Skeletal muscle satellite cell (primary cell): Measurements from ENCODE around the gene IFNL3.
"Not testable (repeated sequence)": the region's sequence is repeated elsewhere in the genome, so short reads cannot be mapped to it uniquely, and the experiment has no call there.

Experiments used
- H3K27me3 ChIP-seq: 2 replicates; pipeline ENCODE4 v1.7.0; 2013; ENCODE audit warnings: low read length; ENCODE audit not compliant: control insufficient read depth, insufficient read depth
- H3K36me3 ChIP-seq: 2 replicates; pipeline ENCODE4 v1.7.0; 2013; ENCODE audit warnings: mild to moderate bottlenecking, control low read depth, low read length; ENCODE audit not compliant: insufficient read depth
- H3K4me1 ChIP-seq: 2 replicates; pipeline ENCODE4 v1.7.0; 2013; ENCODE audit warnings: low read length; ENCODE audit not compliant: control insufficient read depth, insufficient read depth
- H3K4me2 ChIP-seq: 2 replicates; pipeline ENCODE4 v1.7.0; 2013; ENCODE audit warnings: mild to moderate bottlenecking, low read length
- H3K4me3 ChIP-seq: 2 replicates; pipeline ENCODE4 v1.7.0; 2013; ENCODE audit warnings: low read length
- H3K9ac ChIP-seq: 2 replicates; pipeline ENCODE4 v1.7.0; 2013; ENCODE audit warnings: mild to moderate bottlenecking, low read depth, low read length, moderate library complexity
- H3K9me3 ChIP-seq: replicated peaks from 2 replicates; pipeline ENCODE4 v1.7.0; 2013; ENCODE audit warnings: mild to moderate bottlenecking, control low read depth, low read length

Gene IFNL3

GRCh38 chr19:39268085-39268484 lies 23.3 kb upstream of the IFNL3 start, which contains the start of gene IFNL2:
Gene IFNL2 (plus strand): TSS chr19:39268396. CDS start chr19:39268569, 173 bp downstream.
- H3K27me3 ChIP-seq, result peaks cover 44% of the 10 kb centered on the region
- H3K4me2 ChIP-seq, H3K4me1 ChIP-seq, H3K9ac ChIP-seq, H3K9me3 ChIP-seq, H3K36me3 ChIP-seq, H3K4me3 ChIP-seq: not testable (repeated sequence)

DNA sequence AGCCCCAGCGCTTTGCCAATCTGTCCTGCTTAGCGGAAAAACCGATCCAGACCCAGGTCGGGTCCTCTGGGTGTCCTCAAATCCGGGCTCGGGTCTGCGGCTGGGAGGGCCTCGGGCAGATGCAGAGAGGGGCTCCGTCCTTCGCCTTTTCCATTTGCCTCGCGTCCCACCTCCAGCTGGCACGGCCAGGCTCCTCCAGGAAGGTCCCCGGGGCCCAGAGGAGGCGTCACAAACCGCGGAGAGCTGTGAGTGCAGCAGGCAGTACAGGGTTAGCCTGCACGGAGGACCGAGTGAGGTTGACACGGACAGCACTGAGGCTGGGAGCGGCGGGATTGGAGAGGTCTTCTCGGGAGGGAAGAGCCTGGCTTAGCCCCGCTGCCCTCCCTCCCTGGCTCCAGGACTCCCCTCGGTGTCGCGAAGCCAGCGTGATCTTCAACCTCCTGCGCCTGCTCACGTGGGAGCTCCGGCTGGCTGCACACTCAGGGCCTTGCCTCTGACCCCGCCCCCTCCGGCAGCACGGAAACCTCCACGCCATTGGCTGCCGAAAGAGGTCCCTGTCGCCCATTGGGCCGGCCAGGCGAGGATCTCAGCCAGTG lies 20.6 kb upstream of the IFNL3 start:
- H3K4me3 ChIP-seq, result no peak overlapping the region
- peak overlapping the region; percentile 15 for H3K4me2 ChIP-seq
- no peak overlapping the region for H3K9ac ChIP-seq
- peaks cover 9% of the 10 kb centered on the region for H3K4me1 ChIP-seq
- no peaks in the 10 kb centered on the region for H3K36me3 ChIP-seq
- H3K9me3 ChIP-seq, result no peaks in the 10 kb centered on the region
- peaks cover 56% of the 10 kb centered on the region for H3K27me3 ChIP-seq

GRCh38 chr19:39264306-39265290 lies 19.8 kb upstream of the IFNL3 start:
- H3K4me1 ChIP-seq, result peaks cover 9% of the 10 kb centered on the region
- no peak overlapping the region for H3K4me3 ChIP-seq
- no peaks in the 10 kb centered on the region for H3K36me3 ChIP-seq
- peak overlapping the region; percentile 15 for H3K4me2 ChIP-seq
- H3K9ac ChIP-seq, result no peak overlapping the region
- no peaks in the 10 kb centered on the region for H3K9me3 ChIP-seq
- peaks cover 56% of the 10 kb centered on the region for H3K27me3 ChIP-seq

DNA sequence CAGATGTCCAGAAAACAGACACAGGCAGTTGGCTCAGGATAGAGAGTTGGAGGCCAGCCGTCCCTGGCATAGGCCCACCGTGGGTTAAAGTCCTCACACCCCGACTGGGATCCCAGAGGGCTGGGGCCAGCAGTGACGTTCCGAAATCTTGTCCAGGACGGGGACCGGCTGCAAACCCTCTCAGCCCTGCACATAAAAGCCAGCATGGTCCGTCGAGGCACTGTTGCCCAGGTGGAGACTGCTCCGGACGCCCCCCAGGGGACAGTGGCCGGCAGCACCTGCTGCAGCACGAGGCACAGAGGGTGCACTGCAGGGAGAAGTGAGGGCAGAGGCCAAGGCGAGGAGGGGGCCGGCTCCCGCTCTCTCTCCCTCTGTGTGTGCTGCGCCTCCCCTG lies 19.1 kb upstream of the IFNL3 start:
- H3K27me3 ChIP-seq, result peaks cover 56% of the 10 kb centered on the region
- no peak overlapping the region for H3K4me3 ChIP-seq
- peaks cover 9% of the 10 kb centered on the region for H3K4me1 ChIP-seq
- H3K4me2 ChIP-seq, result no peak overlapping the region
- H3K9ac ChIP-seq, result no peak overlapping the region
- H3K36me3 ChIP-seq, result no peaks in the 10 kb centered on the region
- H3K9me3 ChIP-seq, result no peaks in the 10 kb centered on the region

DNA sequence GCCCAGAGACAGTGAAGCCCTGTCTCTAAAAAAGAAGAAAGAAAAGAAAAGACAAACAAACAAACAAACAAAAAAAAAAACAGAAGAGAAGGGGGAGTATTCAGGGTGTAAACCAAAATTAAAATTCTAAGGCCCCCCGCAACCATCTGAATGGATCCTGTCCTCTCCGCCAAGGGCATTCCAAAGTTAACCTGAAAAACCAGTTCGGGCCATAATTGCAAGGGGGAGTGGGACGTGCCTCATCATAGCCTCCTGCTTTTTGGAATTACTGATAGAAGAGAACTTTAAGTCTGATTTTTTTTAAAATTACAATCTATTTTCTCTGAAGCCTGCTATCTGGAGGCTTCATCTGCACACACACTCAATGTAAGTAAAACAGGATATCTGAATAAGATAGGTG lies 17.7 kb upstream of the IFNL3 start:
- H3K4me2 ChIP-seq, result no peak overlapping the region
- H3K4me1 ChIP-seq, result peaks cover 9% of the 10 kb centered on the region
- peaks cover 55% of the 10 kb centered on the region for H3K27me3 ChIP-seq
- H3K9me3 ChIP-seq, result no peaks in the 10 kb centered on the region
- no peaks in the 10 kb centered on the region for H3K36me3 ChIP-seq
- no peak overlapping the region for H3K9ac ChIP-seq
- no peak overlapping the region for H3K4me3 ChIP-seq

- H3K4me3 ChIP-seq, result no peak overlapping the region
- no peak overlapping the region for H3K4me2 ChIP-seq
- peaks cover 55% of the 10 kb centered on the region for H3K27me3 ChIP-seq
- H3K4me1 ChIP-seq, result peaks cover 9% of the 10 kb centered on the region
- H3K9me3 ChIP-seq, result no peaks in the 10 kb centered on the region
- no peak overlapping the region for H3K9ac ChIP-seq
- no peaks in the 10 kb centered on the region for H3K36me3 ChIP-seq
These were observed 16.9 kb upstream of the IFNL3 start for GRCh38 chr19:39261704-39262103.

GRCh38 chr19:39257227-39257626 lies 12.4 kb upstream of the IFNL3 start:
- H3K9me3 ChIP-seq, result no peaks in the 10 kb centered on the region
- no peaks in the 10 kb centered on the region for H3K36me3 ChIP-seq
- no peak overlapping the region for H3K4me3 ChIP-seq
- H3K27me3 ChIP-seq, result peaks cover 54% of the 10 kb centered on the region
- H3K9ac ChIP-seq, result no peak overlapping the region
- no peak overlapping the region for H3K4me2 ChIP-seq
- no peaks in the 10 kb centered on the region for H3K4me1 ChIP-seq

GRCh38 chr19:39254531-39255345 lies 9.9 kb upstream of the IFNL3 start:
- H3K4me3 ChIP-seq, result no peak overlapping the region
- H3K4me2 ChIP-seq, result no peak overlapping the region
- no peaks in the 10 kb centered on the region for H3K4me1 ChIP-seq
- peaks cover 43% of the 10 kb centered on the region for H3K27me3 ChIP-seq
- no peaks in the 10 kb centered on the region for H3K9me3 ChIP-seq
- no peak overlapping the region for H3K9ac ChIP-seq
- no peaks in the 10 kb centered on the region for H3K36me3 ChIP-seq

- Histone ChIP-seq H3K9me3 (no peaks in the 10 kb centered on the region), H3K9ac (no peak overlapping the region), H3K4me3 (no peak overlapping the region), H3K27me3 (peaks cover 54% of the 10 kb centered on the region), H3K4me2 (no peak overlapping the region), H3K4me1 (no peaks in the 10 kb centered on the region), H3K36me3 (no peaks in the 10 kb centered on the region)
These were observed 8.8 kb upstream of the IFNL3 start for GRCh38 chr19:39253374-39254149.

GRCh38 chr19:39252458-39252857 lies 7.7 kb upstream of the IFNL3 start:
- Histone ChIP-seq H3K9me3 (no peaks in the 10 kb centered on the region), H3K36me3 (no peaks in the 10 kb centered on the region), H3K4me1 (no peaks in the 10 kb centered on the region), H3K9ac (no peak overlapping the region), H3K4me3 (no peak overlapping the region), H3K4me2 (no peak overlapping the region), H3K27me3 (peaks cover 66% of the 10 kb centered on the region)

DNA sequence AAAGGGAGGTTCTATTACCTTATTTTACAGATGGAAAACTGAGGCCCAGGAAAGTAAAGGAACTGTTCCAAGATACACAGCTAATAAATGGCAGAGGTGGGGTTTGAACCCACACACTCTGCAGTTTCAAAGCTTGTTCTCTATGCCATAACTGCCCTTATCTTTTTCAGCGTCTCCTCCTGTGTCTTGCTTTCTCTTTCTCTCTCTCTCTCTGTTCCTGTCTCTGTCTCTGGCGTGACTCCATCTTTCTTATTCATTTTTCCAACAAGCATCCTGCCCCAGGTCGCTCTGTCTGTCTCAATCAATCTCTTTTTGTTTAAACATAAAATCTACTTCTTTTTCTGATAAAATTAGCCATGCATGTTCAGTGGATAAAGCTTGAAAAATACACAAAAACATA lies 7.0 kb upstream of the IFNL3 start:
- H3K27me3 ChIP-seq, result peaks cover 72% of the 10 kb centered on the region
- no peak overlapping the region for H3K4me3 ChIP-seq
- no peaks in the 10 kb centered on the region for H3K36me3 ChIP-seq
- H3K9me3 ChIP-seq, result no peaks in the 10 kb centered on the region
- H3K4me2 ChIP-seq, result no peak overlapping the region
- H3K9ac ChIP-seq, result no peak overlapping the region
- H3K4me1 ChIP-seq, result peaks cover 3% of the 10 kb centered on the region
